AG09309 (cell line): ENCODE measurements around the gene GATAD2B.
"Not testable (repeated sequence)": the region's sequence is repeated elsewhere in the genome, so short reads cannot be mapped to it uniquely, and the experiment has no call there.

Experiments
- DNase-seq: peaks from one replicate; pipeline ENCODE4 v3.0.0-alpha.2; 2010; ENCODE audit warnings: low read depth
- H3K4me3 ChIP-seq: 2 replicates; pipeline ENCODE4 v1.5.1; 2011; ENCODE audit warnings: mild to moderate bottlenecking, low read depth, low read length, moderate library complexity; ENCODE audit not compliant: control insufficient read depth
- TF ChIP-seq, protein P1 (sequence below): IDR thresholded peaks from 2 replicates; pipeline ENCODE4 v1.5.1; 2011; ENCODE audit warnings: mild to moderate bottlenecking, low read depth, low read length, inconsistent platforms; ENCODE audit not compliant: insufficient read depth, control insufficient read depth; ENCODE audit errors: missing control alignments

The GATAD2B gene

DNA sequence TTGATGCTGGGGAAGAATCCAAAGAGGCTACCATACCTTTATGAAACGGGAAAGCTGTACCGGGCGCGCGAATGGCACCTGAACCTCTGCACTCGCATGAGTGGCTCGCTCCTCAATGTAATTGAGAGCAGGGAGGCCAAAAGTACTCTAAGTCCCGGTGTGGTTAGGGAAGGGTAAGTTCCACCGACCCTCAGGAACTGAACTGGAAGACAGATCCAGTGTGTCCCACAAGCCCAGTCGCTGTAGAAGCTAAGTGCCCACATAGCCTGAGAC lies 1.0 kb downstream of the GATAD2B start:
- DNase-seq = no peak
- TF ChIP-seq, protein P1, sequence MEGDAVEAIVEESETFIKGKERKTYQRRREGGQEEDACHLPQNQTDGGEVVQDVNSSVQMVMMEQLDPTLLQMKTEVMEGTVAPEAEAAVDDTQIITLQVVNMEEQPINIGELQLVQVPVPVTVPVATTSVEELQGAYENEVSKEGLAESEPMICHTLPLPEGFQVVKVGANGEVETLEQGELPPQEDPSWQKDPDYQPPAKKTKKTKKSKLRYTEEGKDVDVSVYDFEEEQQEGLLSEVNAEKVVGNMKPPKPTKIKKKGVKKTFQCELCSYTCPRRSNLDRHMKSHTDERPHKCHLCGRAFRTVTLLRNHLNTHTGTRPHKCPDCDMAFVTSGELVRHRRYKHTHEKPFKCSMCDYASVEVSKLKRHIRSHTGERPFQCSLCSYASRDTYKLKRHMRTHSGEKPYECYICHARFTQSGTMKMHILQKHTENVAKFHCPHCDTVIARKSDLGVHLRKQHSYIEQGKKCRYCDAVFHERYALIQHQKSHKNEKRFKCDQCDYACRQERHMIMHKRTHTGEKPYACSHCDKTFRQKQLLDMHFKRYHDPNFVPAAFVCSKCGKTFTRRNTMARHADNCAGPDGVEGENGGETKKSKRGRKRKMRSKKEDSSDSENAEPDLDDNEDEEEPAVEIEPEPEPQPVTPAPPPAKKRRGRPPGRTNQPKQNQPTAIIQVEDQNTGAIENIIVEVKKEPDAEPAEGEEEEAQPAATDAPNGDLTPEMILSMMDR = no peak

DNA sequence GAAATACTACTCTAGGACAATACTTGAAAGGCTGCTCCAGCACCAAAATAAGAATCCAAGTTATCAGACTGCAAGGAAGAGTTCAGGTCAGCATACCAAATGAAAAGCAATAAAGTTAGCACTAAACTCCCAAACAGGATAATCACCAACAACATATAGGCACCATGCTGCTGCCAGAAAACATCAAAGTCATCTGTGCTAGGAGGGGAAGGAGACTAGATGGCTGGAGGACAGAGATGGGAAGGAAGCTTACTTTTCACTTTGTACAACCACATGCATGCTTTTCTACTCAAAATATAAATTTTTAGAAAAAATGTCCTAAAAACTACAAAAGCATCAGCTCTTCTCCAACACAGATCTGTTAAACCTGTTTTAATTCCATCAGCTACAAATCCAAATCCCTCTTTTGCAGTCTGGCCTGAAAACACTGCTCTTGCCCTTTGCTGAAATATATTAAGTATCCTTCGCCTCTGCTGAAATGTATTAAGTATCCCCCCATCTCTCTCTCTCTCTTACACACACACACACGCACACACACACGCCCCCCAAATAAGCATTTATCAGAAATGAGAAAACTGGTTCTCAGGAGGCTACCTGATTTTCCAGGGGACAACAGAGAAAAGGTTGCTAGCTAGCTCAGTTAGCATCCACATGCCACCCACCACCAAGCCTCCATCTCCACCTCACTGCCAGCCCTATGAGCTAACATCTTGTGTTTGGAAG lies 1.5 kb downstream of the GATAD2B start:
- peak overlapping the region; percentile 82 for H3K4me3 ChIP-seq
- TF ChIP-seq, protein P1 = no peak
- no peak for DNase-seq

More for the DNA sequence above, 1.0 kb downstream of the GATAD2B start:
- peak overlapping the region; percentile 82 for H3K4me3 ChIP-seq

DNA sequence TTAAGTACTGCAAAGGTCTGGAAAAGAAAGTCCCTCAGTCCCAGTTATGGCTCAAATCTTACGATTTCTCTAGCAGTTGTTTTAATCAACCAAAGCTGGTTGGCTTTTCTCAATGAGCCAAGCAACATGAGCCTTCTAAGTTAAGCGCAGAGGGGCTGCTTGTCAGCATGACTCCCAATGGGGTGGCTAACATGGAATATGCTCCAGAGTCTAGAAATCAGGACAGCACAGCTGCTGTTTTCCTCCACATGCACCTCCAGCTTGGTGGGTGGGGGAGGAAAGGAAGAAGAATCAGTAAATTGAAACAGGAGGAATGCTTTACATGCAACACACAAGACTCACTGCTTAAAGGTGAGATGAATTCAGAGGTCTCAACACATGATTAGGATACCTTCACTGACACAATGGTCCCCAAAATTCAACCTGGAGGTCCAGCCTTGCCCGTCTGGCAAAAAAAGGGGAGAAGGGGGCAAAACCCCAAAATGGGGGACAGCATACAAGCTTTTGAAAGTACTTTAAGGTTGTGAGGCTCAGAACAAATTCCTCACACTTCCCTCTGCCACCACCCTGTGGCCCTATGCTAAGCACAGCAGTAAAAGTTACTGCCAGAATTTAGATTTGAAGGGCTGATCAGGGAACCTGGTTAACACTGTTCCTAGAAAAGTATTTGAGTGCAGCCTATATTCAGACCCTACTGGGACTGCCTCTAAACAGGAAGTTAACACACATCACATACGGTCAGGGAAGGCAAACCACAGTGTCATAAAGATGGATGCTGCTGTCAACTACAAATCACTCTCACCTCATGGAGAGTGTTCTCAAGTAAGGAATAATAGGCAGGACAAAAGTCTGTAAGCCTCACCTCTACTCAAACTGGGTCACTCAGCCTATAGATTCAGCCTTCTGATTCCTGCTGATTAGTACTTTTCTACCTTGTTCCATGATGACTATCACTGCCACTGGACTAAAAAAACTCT lies 2.6 kb downstream of the GATAD2B start:
- no peak for DNase-seq
- no peak overlapping the region for H3K4me3 ChIP-seq
- TF ChIP-seq, protein P1 = peak; percentile 44

DNA sequence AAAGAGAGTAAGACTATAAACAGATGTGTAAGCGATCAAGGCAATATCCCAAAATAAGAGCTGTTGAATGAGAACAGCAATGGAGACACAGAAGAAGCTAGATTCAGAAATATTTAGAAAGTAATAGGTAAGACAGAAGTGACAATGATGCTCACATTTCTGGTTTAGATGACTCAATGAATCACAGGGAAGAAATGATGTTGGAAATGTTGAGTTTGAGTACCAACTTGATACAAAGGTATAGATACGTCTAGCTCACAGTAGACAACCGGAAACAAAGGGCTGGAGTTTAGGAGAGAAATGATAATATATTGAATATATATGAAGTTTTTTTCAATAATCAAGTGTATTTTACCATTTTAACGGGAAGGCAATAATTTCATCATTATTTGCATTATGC lies 6.5 kb downstream of the GATAD2B start:
- no peak overlapping the region for H3K4me3 ChIP-seq
- no peak for DNase-seq
- TF ChIP-seq, protein P1 = no peak

DNA sequence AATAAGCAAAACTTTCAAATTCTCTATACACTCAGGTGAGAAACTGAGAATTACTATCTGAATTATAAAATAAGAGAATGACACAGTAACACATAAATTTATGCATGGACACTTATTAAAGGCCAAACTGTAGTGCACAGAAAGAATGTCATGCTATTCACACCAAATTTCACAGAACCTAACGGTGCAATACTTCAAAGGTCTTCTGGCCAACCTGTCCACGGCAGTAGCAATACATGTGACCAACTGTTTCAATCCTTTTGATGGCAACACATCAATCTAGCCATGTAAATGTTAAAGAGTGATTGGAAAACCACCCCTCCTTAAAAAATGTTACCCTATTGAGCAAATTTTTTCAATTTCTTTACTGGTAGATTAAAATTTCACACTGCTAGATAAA lies 10.4 kb downstream of the GATAD2B start:
- TF ChIP-seq, protein P1 = no peak
- no peak for DNase-seq

DNA sequence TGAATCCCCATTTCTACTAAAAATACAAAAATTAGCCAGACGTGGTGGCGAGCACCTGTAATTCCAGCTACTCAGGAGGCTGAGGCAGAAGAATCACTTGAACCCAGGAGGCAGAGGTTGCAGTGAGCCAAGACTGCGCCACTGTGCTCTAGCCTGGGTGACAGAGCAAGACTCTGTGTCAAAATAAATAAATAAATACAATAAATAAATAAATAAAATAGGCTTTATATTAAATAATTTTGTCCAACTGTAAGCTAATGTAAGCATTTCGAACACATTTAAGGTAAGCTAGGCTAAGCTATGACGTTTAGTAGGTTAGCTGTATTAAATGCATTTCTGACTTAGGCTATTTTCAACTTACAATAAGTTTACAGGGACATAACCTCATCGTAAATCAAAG lies 12.2 kb downstream of the GATAD2B start:
- not testable (repeated sequence) for H3K4me3 ChIP-seq, DNase-seq

More for the DNA sequence above, 10.4 kb downstream of the GATAD2B start:
- no peak overlapping the region for H3K4me3 ChIP-seq

DNA sequence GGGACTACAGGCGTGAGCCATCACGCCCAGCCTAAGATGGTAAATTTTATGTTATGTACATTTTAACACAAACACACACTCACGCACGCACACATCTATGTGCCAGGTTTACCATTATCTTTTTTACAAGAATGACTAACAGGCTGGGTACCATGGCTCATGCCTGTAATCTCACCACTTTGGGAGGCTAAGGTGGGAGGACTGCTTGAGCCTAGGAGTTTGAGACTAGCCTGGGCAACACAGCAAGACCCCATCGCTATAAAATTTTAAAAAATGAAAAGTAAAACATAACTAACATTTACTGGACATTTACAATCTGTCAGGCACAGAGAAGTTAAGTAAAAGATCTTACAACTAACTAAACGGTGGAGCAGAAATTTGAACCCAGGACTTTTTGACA lies 14.7 kb downstream of the GATAD2B start:
- TF ChIP-seq, protein P1 = no peak
- no peak overlapping the region for H3K4me3 ChIP-seq
- DNase-seq = no peak
